Measurements from ENCODE around the gene DCAF4.

- TF ChIP-seq, protein P1, sequence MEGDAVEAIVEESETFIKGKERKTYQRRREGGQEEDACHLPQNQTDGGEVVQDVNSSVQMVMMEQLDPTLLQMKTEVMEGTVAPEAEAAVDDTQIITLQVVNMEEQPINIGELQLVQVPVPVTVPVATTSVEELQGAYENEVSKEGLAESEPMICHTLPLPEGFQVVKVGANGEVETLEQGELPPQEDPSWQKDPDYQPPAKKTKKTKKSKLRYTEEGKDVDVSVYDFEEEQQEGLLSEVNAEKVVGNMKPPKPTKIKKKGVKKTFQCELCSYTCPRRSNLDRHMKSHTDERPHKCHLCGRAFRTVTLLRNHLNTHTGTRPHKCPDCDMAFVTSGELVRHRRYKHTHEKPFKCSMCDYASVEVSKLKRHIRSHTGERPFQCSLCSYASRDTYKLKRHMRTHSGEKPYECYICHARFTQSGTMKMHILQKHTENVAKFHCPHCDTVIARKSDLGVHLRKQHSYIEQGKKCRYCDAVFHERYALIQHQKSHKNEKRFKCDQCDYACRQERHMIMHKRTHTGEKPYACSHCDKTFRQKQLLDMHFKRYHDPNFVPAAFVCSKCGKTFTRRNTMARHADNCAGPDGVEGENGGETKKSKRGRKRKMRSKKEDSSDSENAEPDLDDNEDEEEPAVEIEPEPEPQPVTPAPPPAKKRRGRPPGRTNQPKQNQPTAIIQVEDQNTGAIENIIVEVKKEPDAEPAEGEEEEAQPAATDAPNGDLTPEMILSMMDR (IDR thresholded peaks at IDR 0.05): no peak
- no peak for TF ChIP-seq POLR2A (IDR thresholded peaks at IDR 0.05)
Measured at GRCh38 chr14:72889366-72889765, 36.9 kb upstream of the DCAF4 start.

Measured in esophagus squamous epithelium (tissue), 4 donors.